ENCODE data around the gene ST7.

ST7 gene

GRCh38 chr7:116918704-116919103 is 34.6 kb upstream of the ST7 start:
- no peak overlapping the region for H3K4me3 ChIP-seq (ENCODE audit: low read depth, low read length)
- TF ChIP-seq CTCF (IDR thresholded peaks at IDR 0.05; ENCODE audit: insufficient read depth, low read length, missing control alignments), result no peak
- POLR2A ChIA-PET, result no interaction called here
- CTCF ChIA-PET, result interaction anchor here (1.4 to 4.5 kb wide), 2 partner anchors 12 to 209 kb away, joined by 4 to 35 read pairs; no protein-coding TSS in a partner anchor
- DNase-seq (ENCODE audit: low read depth, low spot score), result peak; percentile 45

GRCh38 chr7:116920359-116920758 is 32.9 kb upstream of the ST7 start:
- CTCF ChIA-PET, result interaction anchor here (1.4 to 1.7 kb wide), 3 partner anchors 9 to 207 kb away, joined by 4 to 19 read pairs (median 4); no protein-coding TSS in a partner anchor
- no peak for DNase-seq (ENCODE audit: low read depth, low spot score)
- TF ChIP-seq CTCF (IDR thresholded peaks at IDR 0.05; ENCODE audit: insufficient read depth, low read length, missing control alignments), result no peak
- POLR2A ChIA-PET, result no interaction called here
- no peak overlapping the region for H3K4me3 ChIP-seq (ENCODE audit: low read depth, low read length)

GRCh38 chr7:116922545-116922944 is 30.8 kb upstream of the ST7 start:
- no peak overlapping the region for H3K4me3 ChIP-seq (ENCODE audit: low read depth, low read length)
- no peak for TF ChIP-seq CTCF (IDR thresholded peaks at IDR 0.05; ENCODE audit: insufficient read depth, low read length, missing control alignments)
- ChIA-PET CTCF (interaction anchor here (12.4 kb wide), 1 partner anchor 199 kb away, joined by 255 read pairs; no protein-coding TSS in a partner anchor), POLR2A (no interaction called here)
- no peak for DNase-seq (ENCODE audit: low read depth, low spot score)

GRCh38 chr7:116924741-116925140 is 28.6 kb upstream of the ST7 start:
- ChIA-PET POLR2A (interaction anchor here (0.6 to 1.0 kb wide), 2 partner anchors 54 to 399 kb away, joined by 3 read pairs; partner anchors contain the start of gene WNT2), CTCF (interaction anchor here (1.7 to 12.4 kb wide), 2 partner anchors 11 to 197 kb away, joined by 3 to 255 read pairs; no protein-coding TSS in a partner anchor)
- no peak for TF ChIP-seq CTCF (IDR thresholded peaks at IDR 0.05; ENCODE audit: insufficient read depth, low read length, missing control alignments)
- H3K4me3 ChIP-seq (ENCODE audit: low read depth, low read length), result no peak overlapping the region
- no peak for DNase-seq (ENCODE audit: low read depth, low spot score)

- H3K4me3 ChIP-seq (ENCODE audit: low read depth, low read length), result no peak overlapping the region
- ChIA-PET POLR2A (no interaction called here), CTCF (interaction anchor here (0.9 to 12.4 kb wide), 12 partner anchors 8 to 209 kb away, joined by 3 to 255 read pairs (median 6); no protein-coding TSS in a partner anchor)
- TF ChIP-seq CTCF (IDR thresholded peaks at IDR 0.05; ENCODE audit: insufficient read depth, low read length, missing control alignments), result no peak
- DNase-seq (ENCODE audit: low read depth, low spot score), result no peak
Observed at GRCh38 chr7:116929021-116929420, 24.3 kb upstream of the ST7 start.

- ChIA-PET CTCF (interaction anchor here (0.7 to 12.4 kb wide), 35 partner anchors 10 to 295 kb away, joined by 3 to 255 read pairs (median 4); partner anchors contain the start of genes CAPZA2 and ST7), POLR2A (no interaction called here)
- no peak for DNase-seq (ENCODE audit: low read depth, low spot score)
- no peak overlapping the region for H3K4me3 ChIP-seq (ENCODE audit: low read depth, low read length)
- peak; percentile 79 for TF ChIP-seq CTCF (IDR thresholded peaks at IDR 0.05; ENCODE audit: insufficient read depth, low read length, missing control alignments)
Observed at GRCh38 chr7:116929914-116930913, 23.1 kb upstream of the ST7 start.
